SK-N-SH (cell line): ENCODE measurements around the gene PAXX. TPM values are rescaled to one million over a fixed set of nuclear protein-coding genes. Genes with fewer than 3 reads are reported as not detected.

ENCODE experiments used
- CTCF ChIA-PET: fragments of 300-600, 350-600 bp; formaldehyde crosslinking; extraction: SDS; loops from one replicate; lab custom pipeline; 2021; lab: Yijun Ruan, JAX
- POLR2A ChIA-PET: fragments of 350-600 bp; sonication (Branson Sonifier 250); formaldehyde crosslinking; extraction: SDS; loops from one replicate; lab custom pipeline; 2020; ENCODE audit warnings: antibody characterized with exemption, inconsistent platforms; lab: Yijun Ruan, JAX
- DNase-seq: peaks from one replicate; pipeline ENCODE4 v3.0.0; 2012
- H2AFZ ChIP-seq: fragments of 200-600 bp; sonication (generic); 2 replicates; pipeline ENCODE4 v1.8.1; 2016; ENCODE audit warnings: antibody characterized with exemption, mild to moderate bottlenecking, low read depth
- H3F3A ChIP-seq: fragments of 200-600 bp; sonication (generic); replicated peaks from 2 replicates; pipeline ENCODE3; 2016; ENCODE audit warnings: antibody characterized with exemption, mild to moderate bottlenecking; ENCODE audit not compliant: insufficient read depth
- H3K27ac ChIP-seq, 2 experiments: fragments of 200-500 bp in 1 of 2; fragments of 200-600 bp in 1 of 2; sonication (Bioruptor generic) in 1 of 2; sonication (generic), shearing (Covaris generic) in 1 of 2; 2 replicates each; pipeline versions ENCODE4 v1.5.1 to v1.6.1; 2014 to 2016; ENCODE audit warnings: low read depth in 2 of 2, inconsistent platforms in 1 of 2, low read length in 1 of 2, mild to moderate bottlenecking in 1 of 2, mixed read lengths in 1 of 2
- H3K27me3 ChIP-seq: fragments of 200-600 bp; sonication (generic), shearing (Covaris generic); 2 replicates; pipeline ENCODE4 v1.6.1; 2016; ENCODE audit warnings: mixed run types; ENCODE audit not compliant: insufficient read depth
- H3K36me3 ChIP-seq, 2 experiments: fragments of 200-500 bp in 1 of 2; fragments of 200-600 bp in 1 of 2; sonication (Bioruptor generic) in 1 of 2; sonication (generic) in 1 of 2; replicated peaks in 1 of 2; 2 replicates each; pipeline versions ENCODE3 to v1.5.1; 2014 to 2016; ENCODE audit warnings: low read length in 1 of 2, mild to moderate bottlenecking in 1 of 2; ENCODE audit not compliant: insufficient read depth in 2 of 2, control insufficient read depth in 1 of 2
- H3K4me1 ChIP-seq, 2 experiments: fragments of 200-500 bp in 1 of 2; fragments of 200-600 bp in 1 of 2; sonication (Bioruptor generic) in 1 of 2; sonication (generic), shearing (Covaris generic) in 1 of 2; 2 replicates each; pipeline versions ENCODE4 v1.5.1 to v1.6.1; 2014 to 2016; ENCODE audit warnings: low read depth in 1 of 2, low read length in 1 of 2, mixed run types in 1 of 2; ENCODE audit not compliant: insufficient read depth in 2 of 2, control insufficient read depth in 1 of 2
- H3K4me2 ChIP-seq: fragments of 200-600 bp; sonication (generic), shearing (Covaris generic); 2 replicates; pipeline ENCODE4 v1.6.1; 2017; ENCODE audit warnings: mixed run types
- H3K4me3 ChIP-seq, 2 experiments: fragments of 200-500 bp in 1 of 2; fragments of 200-600 bp in 1 of 2; sonication (Bioruptor generic) in 1 of 2; sonication (generic), shearing (Covaris generic) in 1 of 2; 2 replicates each; pipeline versions ENCODE4 v1.5.1 to v1.8.1; 2014 to 2016; ENCODE audit warnings: low read depth in 2 of 2, inconsistent platforms in 1 of 2, low read length in 1 of 2, mild to moderate bottlenecking in 1 of 2, mixed read lengths in 1 of 2, moderate library complexity in 1 of 2
- H3K79me2 ChIP-seq: fragments of 200-600 bp; sonication (generic); 2 replicates; pipeline ENCODE4 v1.8.1; 2017; ENCODE audit warnings: mild to moderate bottlenecking; ENCODE audit not compliant: insufficient read depth
- H3K9ac ChIP-seq: fragments of 200-600 bp; sonication (generic); 2 replicates; pipeline ENCODE4 v1.6.1; 2017; ENCODE audit warnings: mixed run types
- H3K9me2 ChIP-seq: fragments of 200-600 bp; sonication (generic); 2 replicates; pipeline ENCODE4 v1.6.1; 2017; ENCODE audit warnings: mixed run types
- H3K9me3 ChIP-seq: fragments of 200-600 bp; sonication (generic); 2 replicates; pipeline ENCODE4 v1.6.1; 2017; ENCODE audit warnings: mixed run types, mild to moderate bottlenecking, moderate library complexity
- H4K20me1 ChIP-seq: fragments of 200-600 bp; sonication (generic); 2 replicates; pipeline ENCODE4 v1.6.1; 2017; ENCODE audit warnings: mild to moderate bottlenecking, mixed run types; ENCODE audit not compliant: insufficient read depth
- CTCF ChIP-seq: fragments of 200-600 bp; sonication (generic); IDR thresholded peaks from 2 replicates; pipeline ENCODE4 v1.6.1; 2017; ENCODE audit warnings: antibody characterized with exemption, mild to moderate bottlenecking, moderate library complexity
- FOXJ3 ChIP-seq: sonication (generic); formaldehyde crosslinking; IDR thresholded peaks from 2 replicates; pipeline ENCODE4 v1.5.1; 2020; ENCODE audit warnings: mild to moderate bottlenecking, missing genetic modification reagents
- GATA2 ChIP-seq: sonication (generic); formaldehyde crosslinking; IDR thresholded peaks from 2 replicates; pipeline ENCODE4 v1.5.0; 2020; ENCODE audit warnings: mild to moderate bottlenecking, missing genetic modification reagents
- REST ChIP-seq: IDR thresholded peaks from 2 replicates; pipeline ENCODE4 v1.6.1; 2012; ENCODE audit warnings: mild to moderate bottlenecking, low read depth, low read length, moderate library complexity
- RFX5 ChIP-seq: IDR thresholded peaks from 2 replicates; pipeline ENCODE4 v1.6.1; 2012; ENCODE audit warnings: mild to moderate bottlenecking, improper control_type of control experiment, low read length
- ZBTB33 ChIP-seq: IDR thresholded peaks from 2 replicates; pipeline ENCODE4 v1.4.0; 2012; ENCODE audit warnings: low read depth, borderline replicate concordance
- WGBS: methylation state at CpG from one replicate; pipeline ENCODE4 v1.1.6; 2017; ENCODE audit warnings: low lambda C conversion rate; 5-methylcytosine and 5-hydroxymethylcytosine counted together
- polyA plus RNA-seq, 3 experiments: library from polyadenylated mRNA; depleted of rRNA; stranded (reverse); fragments of >200 nt; gene quantifications; 2 replicates each; pipeline ENCODE4 v1.2.3, GENCODE V29; 2012

PAXX gene
- polyA plus RNA-seq, 1 of the 3 experiments (the other 2 are of a cell fraction) = 52.9 TPM

- TF ChIP-seq REST (no peak), RFX5 (no peak)
These were observed 23.1 kb upstream of the PAXX start (continued) for GRCh38 chr9:136969150-136969549.

GRCh38 chr9:136969774-136970173 is 22.4 kb upstream of the PAXX start:
- Histone ChIP-seq H3K9me2 (no peaks in the 10 kb centered on the region), H3K4me3 (no peak overlapping the region), H3K4me2 (no peak overlapping the region), H3K4me1 (peaks cover 0 to 2% of the 10 kb centered on the region in 2 experiments; a peak in 1 of 4 replicates), H3K79me2 (no peaks in the 10 kb centered on the region), H3K36me3 (no peaks in the 10 kb centered on the region), H3F3A (no peaks in the 10 kb centered on the region), H3K27me3 (no peaks in the 10 kb centered on the region), H4K20me1 (no peaks in the 10 kb centered on the region), H2AFZ (no peak overlapping the region), H3K9me3 (no peaks in the 10 kb centered on the region), H3K9ac (no peak overlapping the region), H3K27ac (no peak overlapping the region)
- TF ChIP-seq CTCF = no peak
- no peak for TF ChIP-seq GATA2 (CRISPR knock-in tag)
- ChIA-PET CTCF (interaction anchor here (1.1 to 1.8 kb wide), 4 partner anchors 21 to 66 kb away, joined by 3 to 5 read pairs (median 4); partner anchors contain the start of gene ABCA2), POLR2A (no interaction called here)
- DNase-seq = no peak
- 80% methylated on average over 2 of the region's 5 CpGs for WGBS

GRCh38 chr9:136970361-136970760 is 21.9 kb upstream of the PAXX start:
- H3F3A ChIP-seq = no peaks in the 10 kb centered on the region
- H3K79me2 ChIP-seq = no peaks in the 10 kb centered on the region
- H3K27ac ChIP-seq = no peak overlapping the region
- no peaks in the 10 kb centered on the region for H3K27me3 ChIP-seq
- no peak overlapping the region for H2AFZ ChIP-seq
- H3K4me2 ChIP-seq = no peak overlapping the region
- no peak for TF ChIP-seq GATA2 (CRISPR knock-in tag)
- TF ChIP-seq FOXJ3 = no peak
- no peak for TF ChIP-seq ZBTB33
- no peaks in the 10 kb centered on the region for H4K20me1 ChIP-seq
- peaks cover 0 to 7% of the 10 kb centered on the region in 2 experiments; a peak in 1 of 4 replicates for H3K4me1 ChIP-seq
- CTCF ChIA-PET = interaction anchor here (1.3 to 1.8 kb wide), 3 partner anchors 8 to 59 kb away, joined by 4 to 5 read pairs (median 4); partner anchors contain the start of gene ABCA2
- no peaks in the 10 kb centered on the region for H3K9me2 ChIP-seq
- no peaks in the 10 kb centered on the region for H3K36me3 ChIP-seq
- no peak overlapping the region for H3K4me3 ChIP-seq
- H3K9me3 ChIP-seq = no peaks in the 10 kb centered on the region
- POLR2A ChIA-PET = no interaction called here
- WGBS = 100% methylated on average over 3 of the region's 11 CpGs
- no peak for DNase-seq
- no peak overlapping the region for H3K9ac ChIP-seq
